ENCODE results near the gene RIT1. TPM values are rescaled to one million over a fixed set of nuclear protein-coding genes. Genes with fewer than 3 reads are reported as not detected.

The RIT1 gene
- total RNA-seq, 4 donors from 2014 or later: 19.5 to 32.6 (median 27.4) TPM

DNA sequence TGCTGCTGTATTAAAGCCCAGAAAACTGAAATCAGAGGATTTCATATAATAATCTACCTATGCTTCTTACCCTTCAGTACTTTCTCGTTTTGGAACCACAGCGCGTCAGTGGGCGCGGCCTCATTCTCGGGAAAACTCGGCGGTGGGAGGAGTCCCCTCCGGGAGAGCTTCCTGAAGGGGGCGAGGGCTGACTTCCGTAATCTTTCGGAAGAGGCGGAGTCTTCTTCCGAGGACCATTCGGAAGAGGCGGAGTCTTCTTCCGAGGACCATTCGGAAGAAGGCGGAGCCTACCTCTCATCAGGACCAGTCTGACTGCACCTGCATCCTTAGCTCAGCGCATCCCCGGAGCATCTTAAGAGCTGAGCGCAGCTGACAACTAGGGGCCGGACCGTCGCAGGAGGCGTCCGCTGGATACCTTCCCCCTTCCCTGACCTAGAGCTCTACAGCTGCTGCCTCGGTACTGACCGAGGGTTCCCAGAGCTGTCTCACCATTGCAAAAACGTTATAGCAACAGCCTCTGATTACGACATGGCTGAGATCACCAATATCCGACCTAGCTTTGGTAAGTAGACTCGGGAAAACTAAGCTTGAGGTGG lies 51.8 kb downstream of the RIT1 start, which contains the start of gene SYT11:
TSS of gene SYT11 (plus strand) at position 334 of the 596 bp plus-strand sequence. CDS start at position 529, 195 bp downstream.
- TF ChIP-seq, protein P1, sequence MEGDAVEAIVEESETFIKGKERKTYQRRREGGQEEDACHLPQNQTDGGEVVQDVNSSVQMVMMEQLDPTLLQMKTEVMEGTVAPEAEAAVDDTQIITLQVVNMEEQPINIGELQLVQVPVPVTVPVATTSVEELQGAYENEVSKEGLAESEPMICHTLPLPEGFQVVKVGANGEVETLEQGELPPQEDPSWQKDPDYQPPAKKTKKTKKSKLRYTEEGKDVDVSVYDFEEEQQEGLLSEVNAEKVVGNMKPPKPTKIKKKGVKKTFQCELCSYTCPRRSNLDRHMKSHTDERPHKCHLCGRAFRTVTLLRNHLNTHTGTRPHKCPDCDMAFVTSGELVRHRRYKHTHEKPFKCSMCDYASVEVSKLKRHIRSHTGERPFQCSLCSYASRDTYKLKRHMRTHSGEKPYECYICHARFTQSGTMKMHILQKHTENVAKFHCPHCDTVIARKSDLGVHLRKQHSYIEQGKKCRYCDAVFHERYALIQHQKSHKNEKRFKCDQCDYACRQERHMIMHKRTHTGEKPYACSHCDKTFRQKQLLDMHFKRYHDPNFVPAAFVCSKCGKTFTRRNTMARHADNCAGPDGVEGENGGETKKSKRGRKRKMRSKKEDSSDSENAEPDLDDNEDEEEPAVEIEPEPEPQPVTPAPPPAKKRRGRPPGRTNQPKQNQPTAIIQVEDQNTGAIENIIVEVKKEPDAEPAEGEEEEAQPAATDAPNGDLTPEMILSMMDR (IDR thresholded peaks at IDR 0.05): no peak
- Histone ChIP-seq H3K4me1 (peaks cover 11 to 15% of the 10 kb centered on the region in 2 donors), H3K36me3 (peaks cover 0 to 3% of the 10 kb centered on the region in 2 donors), H3K4me3 (replicated peaks in 1 of 3) (peak within 1 kb of the TSS in 1 of 3 donors; percentile 38), H3K9me3 (no peaks in the 10 kb centered on the region), H3K27ac (peak within 1 kb of the TSS; percentile 73 to 92 (median 85)), H3K27me3 (no peaks in the 10 kb centered on the region)
- intact Hi-C loops (cut with DNase I): no loop called here
- 1 to 3% methylated on average over 19 to 25 of the region's 33 CpGs for WGBS, 2 donors
- peak; percentile 92 to 95 for DNase-seq

DNA sequence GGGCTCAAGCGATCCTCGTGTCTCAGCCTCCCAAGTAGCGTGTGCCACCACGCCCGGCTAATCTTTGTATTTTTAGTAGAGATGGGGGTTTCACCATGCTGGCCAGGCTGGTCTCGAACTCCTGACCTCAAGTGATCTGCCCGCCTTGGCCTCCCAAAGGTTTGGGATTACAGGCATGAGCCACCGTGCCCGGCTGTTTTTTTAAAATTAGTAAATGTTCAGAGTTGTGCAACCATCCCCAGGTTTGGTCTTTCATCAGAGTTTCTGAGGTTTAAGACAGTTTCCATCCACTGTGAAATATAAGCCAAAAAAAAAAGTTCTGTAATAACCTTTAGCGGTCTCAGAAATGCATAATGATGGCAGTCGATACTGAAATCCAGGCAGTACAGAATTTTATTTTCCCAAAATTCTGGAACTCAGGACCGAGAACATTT lies 52.3 kb downstream of the RIT1 start:
- H3K27ac ChIP-seq: peak overlapping the region; percentile 73 to 92 (median 85)
- TF ChIP-seq POLR2A (IDR thresholded peaks at IDR 0.05): no peak
- TF ChIP-seq, protein P1 (IDR thresholded peaks at IDR 0.05): no peak
- peaks cover 11 to 15% of the 10 kb centered on the region in 2 donors for H3K4me1 ChIP-seq
- no peaks in the 10 kb centered on the region for H3K9me3 ChIP-seq
- WGBS, 2 donors: 63 to 67% methylated on average over 12 of the region's 12 CpGs
- no peak for DNase-seq
- peak overlapping the region in 1 of 3 donors; percentile 38 for H3K4me3 ChIP-seq (replicated peaks in 1 of 3)
- peaks cover 0 to 6% of the 10 kb centered on the region in 2 donors for H3K36me3 ChIP-seq
- intact Hi-C loops (cut with DNase I): no loop called here
- H3K27me3 ChIP-seq: no peaks in the 10 kb centered on the region

DNA sequence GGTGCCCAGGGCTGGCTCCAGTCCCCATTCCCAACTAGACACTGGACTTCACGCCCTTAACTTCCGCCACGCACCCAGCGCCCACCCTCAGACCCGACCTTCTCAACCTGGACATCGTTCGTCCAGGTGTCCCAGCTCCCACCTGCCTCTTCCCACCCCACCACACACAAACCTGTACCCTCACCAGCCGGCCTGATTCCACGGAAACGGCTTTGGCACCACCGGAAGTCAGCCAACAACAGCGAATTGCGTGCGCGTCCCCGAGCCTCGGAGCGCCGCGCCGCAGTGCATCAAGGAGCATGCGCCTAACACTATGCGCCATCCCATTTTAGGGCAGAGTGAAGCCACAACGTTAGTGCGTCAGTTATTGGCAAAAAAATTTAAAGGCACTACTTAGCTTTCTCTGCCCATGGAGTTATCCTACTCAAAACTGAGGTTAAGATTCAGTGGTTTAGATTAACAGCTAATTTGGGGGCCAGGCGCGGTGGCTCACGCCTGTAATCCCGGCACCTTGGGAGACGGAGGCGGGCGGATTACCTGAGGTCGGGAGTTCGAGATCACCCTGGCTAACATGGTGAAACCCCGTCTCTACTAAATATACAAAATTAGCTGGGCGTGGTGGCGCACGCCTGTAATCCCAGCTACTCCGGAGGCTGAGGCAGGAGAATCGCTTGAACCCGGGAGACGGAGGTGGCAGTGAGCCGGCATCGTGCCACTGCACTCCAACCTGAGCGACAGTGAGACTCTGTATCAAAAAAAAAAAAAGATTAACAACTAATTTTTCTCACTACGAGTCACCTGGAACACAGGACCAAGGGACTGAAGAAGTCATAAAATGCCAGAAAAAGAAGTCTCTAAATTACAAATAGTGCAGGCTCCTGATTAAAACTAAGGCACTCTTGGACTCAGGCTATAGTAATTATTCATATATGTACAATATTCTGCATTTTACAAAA lies 53.9 kb downstream of the RIT1 start, which contains the start of gene GON4L:
TSS of gene GON4L (minus strand) at position 240 of the 956 bp plus-strand sequence. CDS start 3,434 bp downstream, outside the sequence.
- Histone ChIP-seq H3K9me3 (no peaks in the 10 kb centered on the region), H3K36me3 (peaks cover 13% of the 10 kb centered on the region in 2 donors), H3K4me1 (peaks cover 11 to 15% of the 10 kb centered on the region in 2 donors), H3K27me3 (no peaks in the 10 kb centered on the region), H3K4me3 (replicated peaks in 1 of 3) (peak within 1 kb of the TSS; percentile 27 to 78 (median 68)), H3K27ac (peak within 1 kb of the TSS; percentile 51 to 71 (median 66))
- peak; percentile 89 to 90 for DNase-seq
- WGBS, 2 donors: 17 to 23% methylated on average over 38 to 46 of the region's 46 CpGs
- TF ChIP-seq, protein P1 (IDR thresholded peaks at IDR 0.05): no peak
- TF ChIP-seq POLR2A (IDR thresholded peaks at IDR 0.05): peak in 1 of 2 donors; percentile 67
- intact Hi-C loops (cut with DNase I): no loop called here

DNA sequence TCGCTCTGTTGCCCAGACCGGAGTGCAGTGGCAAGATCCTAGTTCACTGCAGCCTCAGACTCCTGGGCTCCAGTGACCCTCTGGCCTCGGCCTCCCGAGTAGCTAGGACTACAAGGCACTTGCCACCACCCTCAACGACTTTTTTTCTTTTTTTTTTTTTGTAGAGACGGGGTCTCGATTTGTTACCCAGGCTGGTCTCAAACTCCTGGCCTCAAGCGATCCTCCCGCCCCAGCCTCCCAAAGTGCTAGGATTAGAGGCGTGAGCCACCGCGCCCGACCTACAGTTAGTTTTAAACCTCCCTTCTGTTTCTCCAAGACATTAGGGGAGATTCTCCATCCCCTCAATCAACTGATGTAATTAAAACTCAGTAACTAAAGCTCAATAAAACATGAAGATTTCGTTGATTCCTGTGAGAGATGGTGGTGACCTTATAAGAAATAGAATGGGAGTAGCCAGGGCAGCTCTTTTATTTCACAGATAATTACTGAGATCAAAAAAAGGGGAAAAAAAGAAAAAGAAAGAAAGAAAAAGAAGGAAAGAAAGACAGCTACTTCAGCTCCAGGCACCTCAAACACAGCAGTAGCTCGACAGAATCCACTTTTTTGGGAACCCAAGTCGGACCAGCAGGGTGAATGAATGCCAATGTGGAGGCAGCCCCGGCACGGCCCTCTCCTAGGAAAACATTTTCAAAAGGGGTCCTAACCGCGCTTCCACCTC lies 54.7 kb downstream of the RIT1 start:
- H3K9me3 ChIP-seq: no peaks in the 10 kb centered on the region
- peaks cover 13 to 17% of the 10 kb centered on the region in 2 donors for H3K36me3 ChIP-seq
- TF ChIP-seq, protein P1 (IDR thresholded peaks at IDR 0.05): no peak
- no peak for TF ChIP-seq POLR2A (IDR thresholded peaks at IDR 0.05)
- H3K27ac ChIP-seq: peak overlapping the region; percentile 51 to 71 (median 66)
- H3K27me3 ChIP-seq: no peaks in the 10 kb centered on the region
- no peak for DNase-seq
- intact Hi-C loops (cut with DNase I): no loop called here
- H3K4me3 ChIP-seq (replicated peaks in 1 of 3): peak overlapping the region; percentile 27 to 78 (median 68)
- 54 to 55% methylated on average over 20 of the region's 20 CpGs for WGBS, 2 donors
- peaks cover 11 to 15% of the 10 kb centered on the region in 2 donors for H3K4me1 ChIP-seq
